Stimulated activated CD8-positive, alpha-beta memory T cell treated with anti-CD3 and anti-CD28 coated beads, Interleukin-15, amount 100 ng/mL, for 24 hours (primary cell): ENCODE results near the gene COL5A1.

ENCODE experiments used
- DNase-seq: peaks from one replicate; pipeline ENCODE4 v3.0.0-alpha.2; 2020; ENCODE audit warnings: low read depth

COL5A1 gene

GRCh38 chr9:134835448-134835847, 193.8 kb downstream of the COL5A1 start:
- DNase-seq = no peak

- no peak for DNase-seq
Measured at GRCh38 chr9:134835987-134836386, 194.4 kb downstream of the COL5A1 start.

- no peak for DNase-seq
Measured at GRCh38 chr9:134836406-134836970, 194.9 kb downstream of the COL5A1 start.

GRCh38 chr9:134837529-134837928, 195.9 kb downstream of the COL5A1 start:
- no peak for DNase-seq

- DNase-seq = no peak
Measured at GRCh38 chr9:134838651-134839454, 197.2 kb downstream of the COL5A1 start.

GRCh38 chr9:134839455-134840125, 198.0 kb downstream of the COL5A1 start:
- DNase-seq = no peak

- DNase-seq = no peak
Measured at GRCh38 chr9:134840511-134840910, 198.9 kb downstream of the COL5A1 start.

GRCh38 chr9:134841180-134841904, 199.7 kb downstream of the COL5A1 start:
- no peak for DNase-seq

DNA sequence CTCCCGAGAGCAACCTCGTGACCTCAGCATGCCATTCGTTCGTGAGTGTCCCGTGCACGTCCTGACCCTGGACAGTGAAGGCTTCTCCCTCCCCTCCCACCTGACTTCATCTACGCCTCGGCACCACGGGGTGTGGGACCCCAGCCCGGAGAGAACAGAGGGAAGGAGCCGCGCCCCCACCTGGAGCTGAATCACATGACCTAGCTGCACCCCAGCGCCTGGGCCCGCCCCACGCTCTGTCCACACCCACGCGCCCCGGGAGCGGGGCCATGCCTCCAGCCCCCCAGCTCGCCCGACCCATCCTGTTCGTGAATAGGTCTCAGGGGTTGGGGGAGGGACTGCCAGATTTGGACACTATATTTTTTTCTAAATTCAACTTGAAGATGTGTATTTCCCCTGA, 200.7 kb downstream of the COL5A1 start:
- DNase-seq = no peak

DNA sequence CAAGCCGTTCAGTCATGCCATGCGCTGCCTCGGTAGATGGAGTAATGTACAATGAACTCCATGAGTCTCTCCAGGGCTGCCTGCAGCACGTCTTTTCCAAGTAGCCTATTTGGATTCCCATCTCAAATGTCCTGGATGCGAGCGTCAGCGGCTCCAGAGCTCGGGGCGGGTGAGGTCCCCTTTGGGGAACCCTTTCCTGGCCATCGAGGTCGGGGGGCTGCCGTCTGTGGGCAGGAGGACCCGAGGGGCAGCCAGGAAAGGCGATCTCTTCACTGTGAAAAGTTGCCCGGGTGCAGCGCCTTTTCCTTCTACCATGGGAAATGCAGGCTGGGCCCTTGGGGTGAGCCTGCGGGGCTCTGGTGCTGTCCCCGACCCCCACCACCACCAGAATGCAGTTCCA, 202.1 kb downstream of the COL5A1 start:
- no peak for DNase-seq

- no peak for DNase-seq
Measured at GRCh38 chr9:134844821-134845220, 203.2 kb downstream of the COL5A1 start.

- no peak for DNase-seq
Measured at GRCh38 chr9:134846187-134846586, 204.6 kb downstream of the COL5A1 start.

- no peak for DNase-seq
Measured at GRCh38 chr9:134846699-134847098, 205.1 kb downstream of the COL5A1 start.

DNA sequence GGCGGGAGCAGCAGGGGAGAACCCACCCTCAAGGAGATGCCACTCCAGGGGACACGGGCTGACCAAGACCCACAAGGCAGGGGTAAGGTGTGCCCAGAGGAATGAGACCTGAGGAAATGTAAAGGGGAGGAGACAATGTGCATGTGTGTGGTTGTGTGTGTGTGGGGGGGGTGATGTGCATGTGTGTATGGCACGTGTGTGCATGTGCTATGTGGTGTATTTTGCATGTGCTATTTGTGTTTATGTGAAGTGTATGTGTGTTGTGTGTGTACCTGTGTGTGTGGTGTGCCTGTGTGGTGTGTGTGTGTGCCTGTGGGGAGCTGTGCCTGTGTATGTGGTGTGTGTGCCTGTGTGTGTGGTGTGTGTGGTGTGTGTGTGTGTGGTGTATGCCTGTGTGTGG, 205.5 kb downstream of the COL5A1 start:
- DNase-seq = no peak

- no peak for DNase-seq
Measured at GRCh38 chr9:134847752-134848432, 206.3 kb downstream of the COL5A1 start.

GRCh38 chr9:134848504-134848903, 206.9 kb downstream of the COL5A1 start:
- no peak for DNase-seq

- no peak for DNase-seq
Measured at GRCh38 chr9:134850611-134851010, 209.0 kb downstream of the COL5A1 start.

- no peak for DNase-seq
Measured at GRCh38 chr9:134851020-134851419, 209.4 kb downstream of the COL5A1 start.

DNA sequence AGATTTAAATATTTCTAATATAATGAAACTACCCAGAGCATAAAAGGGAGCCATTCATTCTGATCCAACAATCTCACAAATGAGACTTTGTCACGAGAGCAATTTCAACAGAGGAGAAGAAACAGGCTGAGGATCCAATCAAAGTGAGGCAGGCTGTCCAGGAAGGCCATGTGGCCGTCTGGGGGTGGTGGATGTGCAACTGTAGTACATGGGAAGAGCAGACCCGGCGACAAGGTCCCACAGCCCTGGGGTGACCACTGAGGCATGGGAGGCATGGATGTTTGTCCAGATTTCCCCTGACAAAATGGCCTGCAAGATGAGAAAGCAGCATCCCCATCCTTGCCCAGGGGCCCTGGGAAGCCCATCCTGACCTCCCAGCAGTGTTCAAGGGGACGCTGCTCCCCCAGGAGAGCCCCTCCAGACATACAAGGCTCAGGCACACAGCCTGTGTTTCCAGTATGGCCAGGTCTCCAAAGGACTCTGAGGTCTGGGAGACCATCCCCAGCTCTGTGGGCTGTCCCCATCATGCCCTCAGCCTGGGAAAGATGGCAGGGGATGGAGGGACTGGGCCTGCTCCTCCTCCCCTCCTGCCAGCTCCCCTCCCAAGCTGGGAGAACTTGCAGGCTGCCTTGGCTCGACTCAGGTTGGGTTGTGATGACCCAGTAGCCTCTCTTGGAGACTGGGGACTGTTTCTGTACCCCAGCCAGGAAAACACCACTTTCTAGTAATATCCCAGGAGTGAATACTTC, 211.5 kb downstream of the COL5A1 start:
- DNase-seq = no peak

GRCh38 chr9:134853893-134854292, 212.3 kb downstream of the COL5A1 start:
- no peak for DNase-seq

DNA sequence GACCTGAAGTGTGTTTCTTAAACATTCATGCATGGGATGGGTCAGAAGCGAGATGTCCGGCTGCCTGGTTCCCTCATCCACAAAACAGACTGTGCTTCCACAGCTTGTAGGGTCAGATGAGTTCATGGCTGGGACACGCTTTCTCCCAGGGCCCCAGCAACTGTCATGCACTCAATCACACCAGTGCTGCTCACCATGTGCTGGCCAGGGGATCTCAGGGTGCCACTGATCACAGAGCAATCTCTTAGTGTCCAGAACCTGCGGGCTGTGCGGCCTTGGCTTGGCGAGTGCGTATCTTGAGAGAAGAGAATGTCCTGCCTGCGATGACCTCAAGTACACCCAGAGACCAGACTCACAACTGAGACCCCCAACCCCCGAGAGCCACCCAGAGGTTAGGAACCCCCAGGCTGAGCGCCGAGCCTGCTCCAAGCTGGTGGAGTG, 213.0 kb downstream of the COL5A1 start:
- DNase-seq = no peak
